ENCODE results near the gene PSMD11. TPM values are rescaled to one million over a fixed set of nuclear protein-coding genes. Genes with fewer than 3 reads are reported as not detected.
A peak's percentile ranks its signal among the peaks of the same experiment; 100 is the strongest.

PSMD11 gene
- total RNA-seq, 6 experiments from 2014 or later = 45.7 to 61.3 (median 51.6) TPM

DNA sequence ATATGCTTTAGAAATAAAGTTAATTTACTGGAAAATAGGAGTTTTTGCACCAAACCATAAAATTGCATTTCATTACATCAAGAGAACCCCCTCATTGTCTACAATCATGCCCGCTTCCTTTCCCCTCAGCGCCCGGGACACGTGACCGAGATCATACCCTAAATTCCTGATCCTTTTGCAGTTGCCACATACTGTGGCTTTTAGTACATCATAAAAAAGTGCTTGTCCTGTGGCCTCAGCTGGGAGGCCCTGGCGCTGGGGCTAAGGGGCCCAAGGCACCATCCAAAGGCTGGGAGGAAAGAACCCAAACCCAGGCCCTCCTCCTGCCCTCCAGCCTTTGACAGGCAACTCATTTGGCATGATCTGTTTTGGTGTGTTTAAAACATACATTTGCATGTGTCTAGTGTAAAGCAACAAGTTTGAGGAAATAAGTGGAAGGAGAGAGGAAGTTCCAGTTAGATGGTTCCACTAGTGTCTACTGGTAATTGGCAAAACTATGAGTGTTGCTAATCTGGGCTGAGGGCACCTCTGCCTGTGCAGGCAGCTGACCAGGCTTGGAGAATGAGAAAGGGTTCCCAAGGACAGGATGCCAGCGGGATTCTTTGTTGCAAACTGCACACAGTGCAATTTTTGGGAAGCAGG, 48.5 kb downstream of the PSMD11 start:
- 82% methylated on average over 6 of the region's 7 CpGs for WGBS (ENCODE audit: insufficient coverage, low coverage, low lambda C conversion rate, missing lambda C conversion rate)
- Histone ChIP-seq H3K4me3 (no peak overlapping the region), H3K4me1 (peaks cover 0 to 12% (median 0%) of the 10 kb centered on the region in 4 donors), H3K9me3 (no peaks in the 10 kb centered on the region), H3K27me3 (no peaks in the 10 kb centered on the region), H3K36me3 (no peaks in the 10 kb centered on the region), H3K27ac (no peak overlapping the region)
- peak in 1 of 4 donors; percentile 8 for ATAC-seq
- intact Hi-C loops (cut with DNase I) = no loop called here
- TF ChIP-seq, protein P1, sequence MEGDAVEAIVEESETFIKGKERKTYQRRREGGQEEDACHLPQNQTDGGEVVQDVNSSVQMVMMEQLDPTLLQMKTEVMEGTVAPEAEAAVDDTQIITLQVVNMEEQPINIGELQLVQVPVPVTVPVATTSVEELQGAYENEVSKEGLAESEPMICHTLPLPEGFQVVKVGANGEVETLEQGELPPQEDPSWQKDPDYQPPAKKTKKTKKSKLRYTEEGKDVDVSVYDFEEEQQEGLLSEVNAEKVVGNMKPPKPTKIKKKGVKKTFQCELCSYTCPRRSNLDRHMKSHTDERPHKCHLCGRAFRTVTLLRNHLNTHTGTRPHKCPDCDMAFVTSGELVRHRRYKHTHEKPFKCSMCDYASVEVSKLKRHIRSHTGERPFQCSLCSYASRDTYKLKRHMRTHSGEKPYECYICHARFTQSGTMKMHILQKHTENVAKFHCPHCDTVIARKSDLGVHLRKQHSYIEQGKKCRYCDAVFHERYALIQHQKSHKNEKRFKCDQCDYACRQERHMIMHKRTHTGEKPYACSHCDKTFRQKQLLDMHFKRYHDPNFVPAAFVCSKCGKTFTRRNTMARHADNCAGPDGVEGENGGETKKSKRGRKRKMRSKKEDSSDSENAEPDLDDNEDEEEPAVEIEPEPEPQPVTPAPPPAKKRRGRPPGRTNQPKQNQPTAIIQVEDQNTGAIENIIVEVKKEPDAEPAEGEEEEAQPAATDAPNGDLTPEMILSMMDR (IDR thresholded peaks at IDR 0.05) = no peak
- no peak for TF ChIP-seq POLR2A (IDR thresholded peaks at IDR 0.05)
- no peak for DNase-seq

DNA sequence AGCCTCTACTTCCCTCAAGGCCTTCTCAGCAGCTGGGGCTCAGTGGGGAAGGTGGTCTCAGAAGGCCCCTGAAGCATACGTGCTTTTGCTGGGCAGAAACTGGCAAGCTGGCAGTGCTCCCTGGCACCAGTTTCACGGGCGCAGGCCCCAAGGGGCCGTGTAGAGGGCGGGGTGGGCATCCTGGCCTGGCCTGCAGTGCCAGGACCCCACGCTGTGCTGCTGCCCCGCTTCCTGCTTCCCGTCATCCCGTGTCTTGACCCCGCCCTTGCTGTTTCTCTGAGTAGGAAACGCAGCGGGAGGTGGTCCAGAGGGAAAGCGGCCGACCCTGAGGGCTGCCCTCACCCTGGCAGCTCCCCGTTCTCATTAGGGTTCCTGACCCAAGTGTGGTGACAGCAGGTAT, 49.3 kb downstream of the PSMD11 start:
- H3K4me3 ChIP-seq = no peak overlapping the region
- intact Hi-C loops (cut with DNase I) = no loop called here
- H3K9me3 ChIP-seq = no peaks in the 10 kb centered on the region
- no peak overlapping the region for H3K27ac ChIP-seq
- DNase-seq = no peak
- H3K36me3 ChIP-seq = no peaks in the 10 kb centered on the region
- no peak for ATAC-seq
- H3K27me3 ChIP-seq = no peaks in the 10 kb centered on the region
- WGBS (ENCODE audit: insufficient coverage, low coverage, low lambda C conversion rate, missing lambda C conversion rate) = 94% methylated on average over 8 of the region's 15 CpGs
- no peak for TF ChIP-seq POLR2A (IDR thresholded peaks at IDR 0.05)
- TF ChIP-seq, protein P1 (IDR thresholded peaks at IDR 0.05) = no peak
- peaks cover 0 to 6% (median 0%) of the 10 kb centered on the region in 4 donors for H3K4me1 ChIP-seq

DNA sequence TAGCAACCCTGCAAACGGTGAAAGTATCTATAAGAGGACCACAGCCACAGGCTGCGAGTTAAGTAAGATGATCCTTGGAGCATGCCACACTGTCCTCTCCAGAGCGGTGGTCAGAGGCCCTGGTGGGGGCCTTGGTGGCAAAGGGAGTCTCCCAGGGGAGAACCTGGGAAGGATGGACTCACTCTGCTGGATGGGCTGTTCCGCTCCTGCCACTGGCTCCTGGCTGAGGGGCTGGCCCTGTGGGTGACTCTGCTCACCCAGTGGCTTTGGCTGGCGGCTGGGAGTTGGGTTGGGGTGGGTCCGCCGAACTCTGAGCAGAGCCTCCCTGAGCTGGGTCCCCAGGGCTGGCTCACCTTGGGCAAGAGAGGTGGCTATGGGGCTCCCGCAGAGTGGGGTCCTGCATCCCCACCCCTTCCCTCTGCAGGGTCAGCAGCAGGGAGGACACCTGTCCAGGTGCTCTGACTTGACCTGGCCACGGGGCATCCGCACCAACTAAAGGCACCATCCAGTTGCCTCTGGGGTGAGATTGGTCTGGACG, 49.7 kb downstream of the PSMD11 start:
- 67% methylated on average over 1 of the region's 11 CpGs for WGBS (ENCODE audit: insufficient coverage, low coverage, low lambda C conversion rate, missing lambda C conversion rate)
- no peaks in the 10 kb centered on the region for H3K27me3 ChIP-seq
- peaks cover 0 to 6% (median 0%) of the 10 kb centered on the region in 4 donors for H3K4me1 ChIP-seq
- no peak for DNase-seq
- no peaks in the 10 kb centered on the region for H3K9me3 ChIP-seq
- ATAC-seq = no peak
- H3K36me3 ChIP-seq = no peaks in the 10 kb centered on the region
- intact Hi-C loops (cut with DNase I) = no loop called here
- no peak for TF ChIP-seq POLR2A (IDR thresholded peaks at IDR 0.05)
- H3K27ac ChIP-seq = no peak overlapping the region
- no peak overlapping the region for H3K4me3 ChIP-seq

DNA sequence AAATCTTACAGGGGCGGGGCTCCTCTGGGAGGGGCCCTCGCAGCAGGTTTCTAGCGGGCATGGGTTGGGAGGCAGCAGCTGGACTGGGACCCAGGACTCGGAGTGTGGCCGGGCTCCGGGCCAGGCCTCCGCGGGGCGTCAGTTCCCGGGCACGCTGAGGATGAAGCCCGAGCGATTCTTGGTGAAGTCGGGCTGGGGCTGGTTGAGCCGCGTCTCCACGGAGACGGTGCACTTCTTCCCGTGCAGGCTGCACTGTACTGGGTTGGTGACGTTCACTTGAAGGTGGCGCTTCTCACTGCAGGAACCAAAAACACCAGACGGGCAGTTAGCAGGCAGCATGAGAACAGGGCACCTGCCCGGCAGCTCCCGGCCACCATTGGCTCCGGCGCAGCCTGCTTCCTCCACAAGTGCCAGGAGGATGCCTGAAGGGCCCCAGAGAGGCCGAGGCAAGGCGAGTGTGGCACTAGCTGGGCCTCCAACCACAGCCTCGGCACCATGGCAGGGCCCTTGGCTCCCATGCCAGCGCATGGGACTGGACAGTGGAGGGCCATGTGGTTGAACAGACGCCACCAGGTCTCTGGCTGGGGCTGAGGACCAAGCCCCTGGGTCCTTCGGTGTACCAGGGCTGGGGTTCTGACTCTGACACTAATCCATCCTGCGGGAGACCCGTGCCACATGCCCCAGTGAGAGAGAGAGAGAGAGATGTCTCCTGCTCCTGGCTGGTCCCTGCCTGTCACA, 50.5 kb downstream of the PSMD11 start:
- ATAC-seq (peak in 3 of 4 donors; percentile 33 to 53 (median 42)), DNase-seq (peak in 1 of 3 donors; percentile 55)
- Histone ChIP-seq H3K9me3 (no peaks in the 10 kb centered on the region), H3K27me3 (no peaks in the 10 kb centered on the region), H3K27ac (no peak overlapping the region), H3K4me1 (no peaks in the 10 kb centered on the region), H3K36me3 (no peaks in the 10 kb centered on the region), H3K4me3 (no peak overlapping the region)
- TF ChIP-seq, protein P1 (IDR thresholded peaks at IDR 0.05) = no peak
- no peak for TF ChIP-seq POLR2A (IDR thresholded peaks at IDR 0.05)
- WGBS (ENCODE audit: insufficient coverage, low coverage, low lambda C conversion rate, missing lambda C conversion rate) = 82% methylated on average over 3 of the region's 34 CpGs
- intact Hi-C loops (cut with DNase I) = no loop called here

Measured in right lobe of liver (tissue), 6 donors.